K562 (cell line): ENCODE data around the gene ZNF384. TPM values are rescaled to one million over a fixed set of nuclear protein-coding genes. Genes with fewer than 3 reads are reported as not detected.

Source experiments
- ATAC-seq: fragments of 200-7000 bp; cut with Tn5 transposase; 3 replicates; pipeline ENCODE4 v1.9.1; 2020; ENCODE audit warnings: moderate library complexity
- BruUV-seq: library from RNA; stranded (reverse); fragments of 400-500 nt; replicated peaks from 2 replicates; lab custom pipeline; 2021; lab: Mats Ljungman, UMichigan
- CTCF ChIA-PET: fragments of 300-600 bp; formaldehyde crosslinking; extraction: SDS; loops from one replicate; lab custom pipeline; 2021; ENCODE audit warnings: low intra/inter-chr PET ratio; lab: Yijun Ruan, JAX
- POLR2A ChIA-PET: fragments of 300-600, 350-650 bp; sonication (Branson Sonifier 250); formaldehyde crosslinking; extraction: SDS; loops from one replicate; lab custom pipeline; 2021; ENCODE audit warnings: antibody characterized with exemption, inconsistent platforms; lab: Yijun Ruan, JAX
- DNase-seq, 4 experiments: peaks; one replicate each; pipeline versions ENCODE4 v3.0.0 to v3.0.0-alpha.2; 2011 to 2018; ENCODE audit warnings: low spot score in 3 of 4, mixed read lengths in 3 of 4; ENCODE audit errors: extremely low read depth in 1 of 4
- FAIRE-seq: peaks from 2 replicates; lab custom pipeline; 2011; peaks lifted over from hg19 to GRCh38; lab: Jason Lieb, UNC
- H2AFZ ChIP-seq: 2 replicates; pipeline ENCODE4 v1.6.0; 2011; ENCODE audit warnings: low read depth, low read length, control low read depth, inconsistent platforms
- H3K27ac ChIP-seq: fragments of 200-600 bp; 3 replicates; pipeline ENCODE4 v1.8.0; 2011; ENCODE audit warnings: low read depth, mild to moderate bottlenecking, control low read depth, inconsistent platforms, low read length, moderate library complexity, mixed read lengths; ENCODE audit errors: extremely low read depth
- H3K27me3 ChIP-seq, 2 experiments: fragments of 300-600 bp in 1 of 2; 2 replicates in 1 of 2; 3 replicates in 1 of 2; pipeline versions ENCODE4 v1.6.0 to v1.8.0; 2011; ENCODE audit warnings: inconsistent platforms in 2 of 2, low read length in 2 of 2, mild to moderate bottlenecking in 1 of 2, mixed read lengths in 1 of 2, moderate library complexity in 1 of 2; ENCODE audit not compliant: control insufficient read depth in 2 of 2, insufficient read depth in 2 of 2
- H3K36me3 ChIP-seq: fragments of 300-600 bp; 3 replicates; pipeline ENCODE4 v1.8.0; 2011; ENCODE audit warnings: mild to moderate bottlenecking, low read length, inconsistent platforms; ENCODE audit not compliant: control insufficient read depth, insufficient read depth
- H3K4me1 ChIP-seq, 2 experiments: fragments of 200-600 bp in 1 of 2; replicated peaks in 1 of 2; 2 replicates in 1 of 2; 3 replicates in 1 of 2; pipeline versions ENCODE4 v1.5.1 to v1.8.0; 2011; ENCODE audit warnings: inconsistent platforms in 2 of 2, low read length in 2 of 2, mild to moderate bottlenecking in 1 of 2, mixed read lengths in 1 of 2, moderate library complexity in 1 of 2; ENCODE audit not compliant: control insufficient read depth in 2 of 2, insufficient read depth in 2 of 2
- H3K4me2 ChIP-seq: 2 replicates; pipeline ENCODE4 v1.6.1; 2011; ENCODE audit warnings: low read length, control low read depth, inconsistent platforms, mixed read lengths; ENCODE audit not compliant: insufficient read depth
- H3K4me3 ChIP-seq: fragments of 200-600 bp; sonication (generic), shearing (Covaris generic); 2 replicates; pipeline ENCODE4 v1.5.1; 2016; ENCODE audit warnings: control low read depth, inconsistent platforms
- H3K79me2 ChIP-seq: fragments of 200-600 bp; 3 replicates; pipeline ENCODE4 v1.8.0; 2011; ENCODE audit warnings: low read length, inconsistent platforms; ENCODE audit not compliant: control insufficient read depth, insufficient read depth
- H3K9ac ChIP-seq, 2 experiments: 2 replicates each; pipeline versions ENCODE4 v1.6.0 to v1.6.1; 2011; ENCODE audit warnings: low read depth in 2 of 2, low read length in 2 of 2, control low read depth in 1 of 2, inconsistent platforms in 1 of 2, mild to moderate bottlenecking in 1 of 2, mixed read lengths in 1 of 2; ENCODE audit not compliant: insufficient read depth in 1 of 2
- H3K9me1 ChIP-seq: one replicate; pipeline ENCODE4 v1.6.0; 2011; ENCODE audit warnings: inconsistent platforms, mild to moderate bottlenecking, low read length, moderate library complexity; ENCODE audit not compliant: control insufficient read depth, insufficient read depth
- H3K9me3 ChIP-seq: replicated peaks from 2 replicates; pipeline ENCODE4 v1.5.1; 2011; ENCODE audit warnings: low read depth, low read length, inconsistent platforms; ENCODE audit not compliant: control insufficient read depth, insufficient read depth
- H4K20me1 ChIP-seq: replicated peaks from 2 replicates; pipeline ENCODE4 v1.6.1; 2011; ENCODE audit warnings: low read length, inconsistent platforms, mixed read lengths; ENCODE audit not compliant: control insufficient read depth, insufficient read depth
- ARID1B ChIP-seq: fragments of 450-650 bp; IDR thresholded peaks from 2 replicates; pipeline ENCODE4 v1.6.1; 2016; ENCODE audit warnings: antibody characterized with exemption, mild to moderate bottlenecking, inconsistent platforms
- ARID3A ChIP-seq: IDR thresholded peaks from 2 replicates; pipeline ENCODE4 v1.6.1; 2012; ENCODE audit warnings: low read depth, low read length, improper control_type of control experiment, borderline replicate concordance
- ATF7 ChIP-seq: fragments of 450-650 bp; IDR thresholded peaks from 2 replicates; pipeline ENCODE4 v1.7.1; 2014; ENCODE audit warnings: mild to moderate bottlenecking, moderate library complexity
- BRF1 ChIP-seq: IDR thresholded peaks from 3 replicates; pipeline ENCODE4 v1.6.1; 2011; ENCODE audit warnings: borderline replicate concordance, mild to moderate bottlenecking; ENCODE audit not compliant: insufficient read length; ENCODE audit errors: extremely low read depth
- CBFB ChIP-seq: sonication (generic); formaldehyde crosslinking; IDR thresholded peaks from 2 replicates; pipeline ENCODE4 v1.4.0; 2020; ENCODE audit warnings: mild to moderate bottlenecking, missing genetic modification reagents
- COPS2 ChIP-seq: fragments of 450-650 bp; conservative IDR thresholded peaks from 2 replicates; pipeline ENCODE4 v1.6.1; 2016; ENCODE audit warnings: mild to moderate bottlenecking, moderate library complexity
- CTBP1 ChIP-seq: fragments of 450-650 bp; IDR thresholded peaks from 2 replicates; pipeline ENCODE4 v1.6.1; 2016; ENCODE audit warnings: borderline replicate concordance
- DACH1 ChIP-seq: fragments of 450-650 bp; IDR thresholded peaks from 2 replicates; pipeline ENCODE4 v1.6.1; 2018; ENCODE audit not compliant: partially characterized antibody
- EHMT2 ChIP-seq: fragments of 450-650 bp; IDR thresholded peaks from 2 replicates; pipeline ENCODE4 v1.6.1; 2018; ENCODE audit warnings: antibody characterized with exemption
- ETV5 ChIP-seq: sonication (generic); formaldehyde crosslinking; IDR thresholded peaks from 2 replicates; pipeline ENCODE4 v1.4.0; 2020; ENCODE audit warnings: low read depth, mild to moderate bottlenecking, missing genetic modification reagents
- FOXJ3 ChIP-seq: sonication (generic); formaldehyde crosslinking; IDR thresholded peaks from 2 replicates; pipeline ENCODE4 v1.4.0; 2020; ENCODE audit warnings: mild to moderate bottlenecking, missing genetic modification reagents
- NCOA1 ChIP-seq: fragments of 450-650 bp; IDR thresholded peaks from 2 replicates; pipeline ENCODE4 v1.6.1; 2016; ENCODE audit warnings: low read depth
- NFRKB ChIP-seq: fragments of 450-650 bp; IDR thresholded peaks from 2 replicates; pipeline ENCODE4 v1.6.1; 2016; ENCODE audit warnings: low read depth
- POLR2AphosphoS5 ChIP-seq: IDR thresholded peaks from 2 replicates; pipeline ENCODE4 v1.6.1; 2011; ENCODE audit warnings: mild to moderate bottlenecking, low read depth, low read length, moderate library complexity; ENCODE audit not compliant: control insufficient read depth, insufficient read depth
- RB1 ChIP-seq: fragments of 450-650 bp; IDR thresholded peaks from 2 replicates; pipeline ENCODE4 v1.6.1; 2017; ENCODE audit warnings: low read depth, mild to moderate bottlenecking
- RCOR1 ChIP-seq, 2 experiments: IDR thresholded peaks; 2 replicates each; pipeline ENCODE4 v1.6.1; 2012; ENCODE audit warnings: low read depth in 2 of 2, low read length in 2 of 2, borderline replicate concordance in 1 of 2, improper control_type of control experiment in 1 of 2
- SIN3A ChIP-seq, 2 experiments: fragments of 150-350 bp in 1 of 2; IDR thresholded peaks; 2 replicates each; pipeline ENCODE4 v1.6.1; 2011 to 2016; ENCODE audit warnings: borderline replicate concordance in 2 of 2, low read depth in 2 of 2, low read length in 2 of 2, mild to moderate bottlenecking in 2 of 2, moderate library complexity in 2 of 2; ENCODE audit not compliant: control insufficient read depth in 1 of 2
- SMARCA4 ChIP-seq: fragments of 450-650 bp; IDR thresholded peaks from 2 replicates; pipeline ENCODE4 v1.6.1; 2016
- ZKSCAN3 ChIP-seq: fragments of 250-450 bp; sonication (Bioruptor Pico); IDR thresholded peaks from 2 replicates; pipeline ENCODE4 v1.4.0; 2020
- ZNF23 ChIP-seq: fragments of 250-450 bp; sonication (Bioruptor Pico); IDR thresholded peaks from 2 replicates; pipeline ENCODE4 v1.4.0; 2020; ENCODE audit warnings: mild to moderate bottlenecking
- ZNF589 ChIP-seq: fragments of 200-800 bp; sonication (Bioruptor generic); IDR thresholded peaks from 2 replicates; pipeline ENCODE4 v1.6.1; 2016; ENCODE audit warnings: low read depth, missing genetic modification characterization, missing compliant biosample characterization
- ZNF780A ChIP-seq: fragments of 250-450 bp; sonication (Bioruptor Pico); IDR thresholded peaks from 2 replicates; pipeline ENCODE4 v1.5.0; 2021; ENCODE audit warnings: mild to moderate bottlenecking
- WGBS: fragments of 100-300 bp; shearing (Covaris generic); methylation state at CpG from one replicate; pipeline ENCODE4 v1.1.6; 2016; ENCODE audit warnings: low coverage, mixed read lengths; ENCODE audit not compliant: insufficient coverage; ENCODE audit errors: missing lambda C conversion rate; 5-methylcytosine and 5-hydroxymethylcytosine counted together
- in situ Hi-C: fragments of 300-500 bp; cut with MboI; formaldehyde crosslinking; loops from 4 replicates; pipeline ENCODE4 v1.15.0; 2018; ENCODE audit warnings: inconsistent platforms, mixed read lengths
- intact Hi-C: fragments of 100-400 bp; cut with micrococcal nuclease; formaldehyde crosslinking; loops from 2 replicates; pipeline ENCODE4 v1.14.2; 2022
- polyA plus RNA-seq, 8 experiments: library from polyadenylated mRNA; depleted of rRNA in 4 of 8; stranded (reverse) in 5 of 8; unstranded in 3 of 8; fragments of >200 nt; fragmentation: Nextera tagmentation in 2 of 8; fragmentation: Illumina TruSeq in 1 of 8; extraction: Ambion mirVana in 2 of 8; extraction: Trizol in 1 of 8; gene quantifications; 2 replicates each; pipeline versions ENCODE4 v1.2.1 to v1.2.3, GENCODE V29; 2011 to 2014; ENCODE audit warnings: inconsistent platforms in 1 of 8, missing spikeins in 1 of 8
- total RNA-seq, 7 experiments: library from RNA; depleted of rRNA in 6 of 7; stranded (reverse); fragments of >200 nt in 6 of 7; fragmentation: Illumina TruSeq in 2 of 7; extraction: Trizol in 2 of 7; gene quantifications; 2 replicates each; pipeline versions ENCODE4 v1.2.1 to v1.2.3, GENCODE V29; 2011 to 2021; ENCODE audit warnings: low replicate concordance in 1 of 7
- TF ChIP-seq, protein P1 (sequence below): fragments of 250-450 bp; sonication (Bioruptor Pico); IDR thresholded peaks from 2 replicates; pipeline ENCODE4 v1.6.1; 2021; ENCODE audit warnings: mild to moderate bottlenecking

Gene ZNF384
- total and polyA plus RNA-seq, 9 of the 15 experiments (the other 6 are each of a cell fraction or from before 2014, with no cell fraction given) = 0.36 to 64.8 (median 21.3) TPM

- peak; percentile 95 for ATAC-seq
- Histone ChIP-seq H3K36me3 (peaks cover 4% of the 10 kb centered on the region; the same call in 2 of the 3 replicates), H3K9me3 (no peaks in the 10 kb centered on the region), H3K27ac (peak overlapping the region; percentile 75), H3K4me1 (peaks cover 0 to 21% of the 10 kb centered on the region in 2 experiments; a peak in 3 of 5 replicates), H3K4me2 (peak overlapping the region; percentile 86), H3K4me3 (peak overlapping the region; percentile 33), H2AFZ (peak overlapping the region; percentile 78; the same call in 1 of the 2 replicates), H3K9me1 (no peaks in the 10 kb centered on the region), H3K79me2 (peaks cover 27% of the 10 kb centered on the region), H4K20me1 (no peaks in the 10 kb centered on the region), H3K9ac (peak overlapping the region; percentile 29 to 78; a peak in 3 of 4 replicates), H3K27me3 (no peaks in the 10 kb centered on the region)
- in situ Hi-C loops = no loop called here
- ChIA-PET CTCF (no interaction called here), POLR2A (interaction anchor here (0.6 kb wide), 1 partner anchor 9 kb away, joined by 3 read pairs; the partner anchor contains the start of gene LPAR5)
- DNase-seq = peak; percentile 56 to 90 (median 68)
- 14% methylated on average over 8 of the region's 8 CpGs for WGBS
- intact Hi-C loops = no loop called here
- FAIRE-seq = peak; percentile 95
- no TSS peak for BruUV-seq
- TF ChIP-seq NCOA1 (0 out of 2 replicates have a peak, but pooled peaks have one; percentile 20), EHMT2 (no peak), ZNF23 (CRISPR knock-in tag) (no peak), FOXJ3 (CRISPR knock-in tag) (no peak), CTBP1 (0 out of 2 replicates have a peak, but pooled peaks have one; percentile 28), ZKSCAN3 (CRISPR knock-in tag) (no peak), DACH1 (peak; percentile 98), ZNF589 (CRISPR knock-in tag) (no peak), ARID3A (no peak), RB1 (no peak), ATF7 (0 out of 2 replicates have a peak, but pooled peaks have one; percentile 24), ARID1B (peak; percentile 74), ETV5 (CRISPR knock-in tag) (peak; percentile 68), RCOR1 (IDR thresholded peaks at IDR 0.05; ENCODE audit: borderline replicate concordance in 1 of 2, low read depth in 2 of 2, low read length in 2 of 2) (peak in 1 of 2 experiments; percentile 44; a peak in 1 of 4 replicates), SIN3A (IDR thresholded peaks at IDR 0.05; ENCODE audit: borderline replicate concordance in 2 of 2, control insufficient read depth in 1 of 2, low read depth in 2 of 2, low read length in 2 of 2) (peak in 1 of 2 experiments; percentile 70; a peak in 1 of 4 replicates), BRF1 (no peak), COPS2 (no peak), POLR2AphosphoS5 (peak; percentile 60; the same call in 1 of the 2 replicates), NFRKB (no peak), SMARCA4 (peak; percentile 67; the same call in 1 of the 2 replicates), ZNF780A (no peak), CBFB (CRISPR knock-in tag) (no peak)
- TF ChIP-seq, protein P1, sequence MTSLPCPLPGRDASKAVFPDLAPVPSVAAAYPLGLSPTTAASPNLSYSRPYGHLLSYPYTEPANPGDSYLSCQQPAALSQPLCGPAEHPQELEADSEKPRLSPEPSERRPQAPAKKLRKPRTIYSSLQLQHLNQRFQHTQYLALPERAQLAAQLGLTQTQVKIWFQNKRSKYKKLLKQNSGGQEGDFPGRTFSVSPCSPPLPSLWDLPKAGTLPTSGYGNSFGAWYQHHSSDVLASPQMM (CRISPR knock-in tag) = no peak
These were observed 62.4 kb downstream of the ZNF384 start for GRCh38 chr12:6626654-6627283.
